C4-2B (cell line): ENCODE results near the gene RBM6.

Experiments used
- CTCF ChIP-seq: fragments of 450-650 bp; conservative IDR thresholded peaks from 2 replicates; pipeline ENCODE4 v1.5.1; 2017; ENCODE audit warnings: mild to moderate bottlenecking
- ZFX ChIP-seq: fragments of 450-650 bp; IDR thresholded peaks from 2 replicates; pipeline ENCODE4 v1.6.1; 2017

GRCh38 chr3:50001511-50001910 is 61.6 kb downstream of the RBM6 start:
- TF ChIP-seq CTCF, result no peak
- no peak for TF ChIP-seq ZFX
